OCI-LY7 (cell line): ENCODE results near the gene FAM174B.
A peak's percentile ranks its signal among the peaks of the same experiment; 100 is the strongest.

ENCODE experiments used
- CTCF ChIP-seq: fragments of 200-600 bp; sonication (generic); conservative IDR thresholded peaks from 2 replicates; pipeline ENCODE4 v1.5.1; 2014; ENCODE audit warnings: mild to moderate bottlenecking, antibody characterized with exemption, low read length, moderate library complexity, mixed read lengths
- EZH2phosphoT487 ChIP-seq: fragments of 200-600 bp; sonication (generic); IDR thresholded peaks from 2 replicates; pipeline ENCODE4 v1.6.1; 2018; ENCODE audit warnings: low read depth, borderline replicate concordance, mild to moderate bottlenecking, mixed run types, antibody characterized with exemption, low read length, moderate library complexity, mixed read lengths

- TF ChIP-seq EZH2phosphoT487 (no peak), CTCF (peak; percentile 59)
Measured at GRCh38 chr15:92693691-92694331, 38.2 kb upstream of the FAM174B start.
